Stimulated activated CD4-positive, alpha-beta T cell treated with anti-CD3 and anti-CD28 coated beads, Interleukin-12 subunit alpha, Interleukin-12 subunit beta, amount 100 ng/mL, for 24 hours (primary cell): ENCODE results near the gene KRTAP12-3.
"Not testable (repeated sequence)": the region's sequence is repeated elsewhere in the genome, so short reads cannot be mapped to it uniquely, and the experiment has no call there.

Experiments used
- DNase-seq, 2 experiments: peaks; one replicate each; pipeline ENCODE4 v3.0.0-alpha.2; 2020; ENCODE audit warnings: low read depth in 2 of 2

Gene KRTAP12-3

DNA sequence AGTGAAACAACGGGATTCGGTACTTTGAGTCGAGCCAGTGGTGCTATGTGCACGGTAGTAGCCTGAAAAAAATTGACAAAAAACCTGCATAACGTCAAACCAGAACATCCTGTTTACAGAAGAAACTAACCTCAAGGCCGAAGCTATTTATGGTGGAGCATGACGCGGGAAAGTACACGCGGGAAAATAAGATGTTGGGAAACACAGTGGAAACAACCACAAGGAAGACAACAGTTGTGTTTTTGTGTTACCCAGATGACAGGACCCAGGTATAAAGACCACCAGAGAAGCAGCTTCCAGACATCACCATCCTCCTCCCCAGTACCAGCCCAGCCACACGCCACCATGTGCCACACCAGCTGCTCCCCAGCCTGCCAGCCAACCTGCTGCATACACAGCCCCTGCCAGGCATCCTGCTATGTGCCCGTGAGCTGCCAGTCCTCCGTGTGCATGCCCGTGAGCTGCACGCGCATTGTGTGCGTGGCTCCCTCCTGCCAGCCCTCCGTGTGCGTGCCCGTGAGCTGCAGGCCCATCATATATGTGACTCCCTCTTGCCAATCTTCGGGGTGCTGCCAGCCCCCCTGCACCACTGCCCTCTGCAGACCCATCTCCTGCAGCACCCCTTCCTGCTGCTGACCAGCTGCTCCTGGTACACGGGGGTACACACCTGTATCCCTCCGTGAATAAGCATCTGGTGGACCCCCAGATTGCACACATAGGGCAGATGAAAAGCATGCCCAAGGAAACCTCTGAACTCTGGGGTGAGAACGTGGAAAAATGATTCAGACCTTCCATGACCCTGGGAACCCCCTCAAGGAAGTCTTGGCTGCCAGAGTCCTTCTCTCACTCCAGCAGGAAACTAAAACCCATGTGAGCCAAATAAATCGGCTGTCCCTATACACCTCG is at the start of gene KRTAP12-3:
Gene KRTAP12-3, plus strand, starts transcription at position 298 of the 906 bp plus-strand sequence. Its CDS starts 48 bp downstream, at position 346.
- no peak for DNase-seq

DNA sequence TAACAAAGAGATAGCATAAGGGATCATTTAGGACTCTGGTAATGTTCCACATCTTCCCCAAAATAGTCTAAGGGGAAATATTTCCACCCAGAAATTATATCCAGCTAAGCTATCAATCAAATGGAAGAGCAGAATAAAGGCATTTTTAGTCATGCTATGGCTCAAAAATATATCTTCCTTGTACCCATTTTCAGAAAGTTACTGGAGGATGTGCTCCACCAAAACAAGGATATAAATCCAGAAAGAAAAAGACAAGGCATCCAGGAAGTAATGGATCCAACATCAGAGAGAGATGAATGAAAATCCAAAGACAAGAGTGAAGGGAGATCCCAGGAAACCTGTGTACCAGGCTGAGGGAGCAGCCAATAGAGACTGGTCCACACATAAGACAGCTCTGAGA is 48.5 kb upstream of the KRTAP12-3 start:
- no peak for DNase-seq

- DNase-seq = not testable (repeated sequence)
Observed at GRCh38 chr21:44610157-44610843, 47.4 kb upstream of the KRTAP12-3 start.

DNA sequence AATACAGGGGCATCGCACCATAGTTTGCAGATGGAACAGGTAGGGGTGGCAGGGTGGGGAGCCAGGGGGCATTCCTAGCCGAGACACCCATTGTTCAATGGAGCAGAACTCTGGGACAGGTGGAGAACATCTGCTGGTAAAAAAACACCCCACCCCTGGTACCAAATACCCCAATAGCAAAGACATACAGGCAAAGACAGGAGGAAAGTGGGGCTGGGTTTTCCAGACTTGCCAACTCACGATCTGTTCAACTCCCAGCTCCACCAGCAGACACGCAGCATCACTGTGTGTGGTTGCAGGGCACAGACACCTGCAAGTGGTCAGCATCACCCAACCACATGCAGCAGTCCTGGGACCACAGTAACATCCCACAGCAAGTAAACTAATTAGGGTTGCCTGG is 46.2 kb upstream of the KRTAP12-3 start:
- DNase-seq = no peak

GRCh38 chr21:44612029-44612486 is 45.7 kb upstream of the KRTAP12-3 start, which contains the start of gene KRTAP10-8:
TSS of gene KRTAP10-8 (plus strand) at chr21:44612079. CDS start at chr21:44612101, 22 bp downstream.
- DNase-seq = no peak

DNA sequence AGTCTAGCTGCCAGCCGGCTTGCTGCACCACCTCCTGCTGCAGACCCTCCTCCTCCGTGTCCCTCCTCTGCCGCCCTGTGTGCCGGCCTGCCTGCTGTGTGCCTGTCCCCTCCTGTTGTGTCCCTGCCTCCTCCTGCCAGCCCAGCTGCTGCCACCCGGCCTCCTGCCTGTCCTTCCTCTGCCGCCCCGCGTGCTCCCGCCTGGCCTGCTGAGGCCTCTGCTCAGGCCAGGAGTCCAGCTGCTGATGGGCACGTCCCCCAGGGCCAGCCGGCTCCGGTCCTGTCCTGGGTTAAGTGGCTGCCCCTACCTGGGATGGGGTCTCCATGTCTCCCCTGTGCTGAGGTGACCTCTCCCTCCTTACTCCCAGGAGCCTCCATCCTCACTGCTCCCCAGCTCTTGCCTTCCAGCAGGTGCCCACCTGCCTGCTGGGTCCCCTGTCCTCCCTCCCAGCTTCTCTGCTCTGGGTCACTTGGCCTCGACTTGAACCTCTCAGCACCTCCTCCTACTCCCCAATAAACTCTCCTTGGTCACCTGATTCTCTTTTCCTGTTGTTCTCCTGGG is 45.0 kb upstream of the KRTAP12-3 start:
- no peak for DNase-seq

DNA sequence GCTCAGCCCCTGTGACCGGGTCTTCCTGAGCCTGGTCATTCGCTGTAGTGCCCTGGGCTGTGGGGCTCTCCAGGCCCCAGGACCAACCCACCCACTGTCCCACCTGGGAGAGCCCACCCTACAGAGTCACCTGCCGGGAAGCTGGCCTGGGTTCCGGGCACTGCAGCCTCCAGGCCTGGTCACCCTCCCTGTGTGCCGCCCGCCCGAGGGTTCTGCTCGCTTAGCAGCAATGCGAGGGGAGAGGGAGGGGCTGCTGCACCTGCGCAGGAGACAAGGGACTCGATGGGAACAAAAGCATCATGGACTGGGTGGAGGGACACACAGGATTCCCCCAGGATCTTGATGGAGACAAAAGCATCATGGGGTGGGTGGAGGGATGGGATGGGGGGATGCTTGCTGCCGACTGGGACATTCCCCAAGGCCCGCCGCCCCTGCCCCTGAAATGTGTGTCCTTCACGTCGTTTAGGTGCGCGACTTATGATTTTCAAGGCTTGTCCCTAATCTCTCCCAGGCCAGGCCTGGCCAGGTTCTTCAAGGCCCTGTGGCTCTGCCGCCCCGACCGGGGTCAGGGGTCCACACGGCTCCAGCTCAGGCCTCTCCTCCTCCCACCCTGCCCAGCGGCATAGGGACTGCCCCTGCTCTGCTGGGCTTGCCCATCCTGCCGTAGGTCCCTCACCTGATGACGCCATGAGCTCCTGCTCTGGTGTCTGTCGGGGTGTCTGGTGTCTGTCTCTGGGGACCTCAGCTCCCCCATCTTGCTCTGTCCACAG is 44.2 kb upstream of the KRTAP12-3 start:
- DNase-seq = no peak

- DNase-seq = no peak
Observed at GRCh38 chr21:44614161-44614631, 43.5 kb upstream of the KRTAP12-3 start.

DNA sequence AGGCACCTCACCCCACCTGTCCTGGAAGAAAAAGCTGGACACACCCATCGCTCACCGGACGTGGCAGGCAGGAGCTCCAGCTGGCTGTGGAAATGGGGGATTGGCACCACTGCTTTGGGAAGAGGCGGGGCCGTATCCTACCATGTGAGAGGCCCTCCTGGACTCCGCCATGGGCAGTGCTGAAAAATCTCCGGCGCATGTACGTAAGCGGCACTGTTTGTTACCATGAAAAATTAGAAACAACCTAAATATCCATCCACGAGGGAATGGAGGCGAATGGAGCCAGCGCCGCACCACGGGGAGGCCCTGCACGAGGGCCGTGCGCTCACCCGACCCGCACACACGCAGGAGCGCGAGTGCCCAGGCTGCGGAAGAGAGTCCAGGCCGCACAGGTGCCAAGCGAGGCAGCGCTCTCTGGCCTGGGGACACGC is 42.8 kb upstream of the KRTAP12-3 start:
- no peak for DNase-seq

DNA sequence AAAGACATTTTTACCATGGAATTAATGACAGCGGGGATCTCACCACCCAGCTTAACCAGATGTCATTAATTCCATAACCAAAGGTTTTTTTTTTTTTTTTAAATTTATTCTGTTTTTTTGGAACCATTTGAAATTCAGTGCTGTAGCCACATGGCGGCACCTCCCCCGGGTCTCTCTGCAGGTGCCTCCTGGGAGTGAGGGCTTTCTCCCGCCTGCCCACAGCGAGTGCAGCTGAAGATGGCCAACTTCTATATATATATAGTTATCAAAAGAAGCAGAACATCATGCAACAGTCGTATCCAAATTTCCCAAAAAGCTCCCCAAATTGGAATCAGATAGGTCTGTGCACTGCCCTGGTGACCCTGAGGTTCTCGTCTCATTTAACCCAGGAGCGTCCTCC is 42.3 kb upstream of the KRTAP12-3 start:
- DNase-seq = no peak

DNA sequence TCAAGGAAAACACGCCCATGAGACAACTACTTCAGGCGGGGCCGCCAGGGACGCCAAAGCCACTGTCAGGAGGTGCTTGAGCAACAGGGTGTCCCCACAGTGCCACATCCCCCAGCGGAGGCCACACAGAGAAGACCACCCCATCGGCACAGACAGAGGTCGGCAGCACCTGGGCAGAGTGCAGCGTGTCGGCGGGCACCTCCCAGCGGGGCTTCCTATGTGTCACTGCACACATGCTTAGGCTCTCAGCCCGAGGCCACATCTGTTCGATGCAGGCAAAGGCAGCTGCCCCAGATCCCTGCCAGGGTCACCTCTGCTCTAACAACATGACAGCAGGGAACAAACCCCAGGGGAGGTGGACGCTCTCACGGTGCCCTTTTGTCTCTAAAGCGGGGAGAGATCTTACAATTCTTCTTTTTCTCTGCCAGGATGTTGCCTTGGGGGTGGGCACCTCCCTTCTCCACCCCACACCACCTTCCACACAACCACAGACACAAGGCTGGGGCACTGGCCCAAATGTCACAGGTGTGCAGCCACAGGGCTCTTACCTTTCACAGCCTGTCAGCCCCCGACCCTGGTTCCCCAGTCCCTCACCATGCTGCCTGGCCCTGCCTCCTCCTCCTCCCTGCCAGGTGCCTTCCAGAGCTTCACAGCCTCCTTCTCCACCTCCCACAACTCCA is 41.7 kb upstream of the KRTAP12-3 start:
- DNase-seq = no peak

DNA sequence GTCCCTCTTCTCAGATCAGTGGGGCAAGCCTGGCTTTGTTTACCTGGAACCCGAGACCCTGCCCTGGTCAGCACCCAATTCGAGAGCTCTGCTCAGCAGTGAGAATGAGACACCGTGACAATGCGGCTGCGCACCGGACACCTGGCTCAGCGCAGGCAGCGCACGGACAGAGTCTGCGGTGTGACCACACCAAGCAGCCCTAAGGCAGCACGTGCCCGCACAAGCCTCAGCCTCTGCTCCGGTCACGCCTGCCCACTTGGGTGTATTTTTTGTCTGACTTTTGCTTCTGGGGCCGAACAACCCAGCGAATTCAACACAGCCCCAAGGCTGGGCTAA is 41.2 kb upstream of the KRTAP12-3 start:
- DNase-seq = no peak

- no peak for DNase-seq
Observed at GRCh38 chr21:44617071-44617501, 40.6 kb upstream of the KRTAP12-3 start.

- DNase-seq = no peak
Observed at GRCh38 chr21:44618504-44618903, 39.2 kb upstream of the KRTAP12-3 start.

DNA sequence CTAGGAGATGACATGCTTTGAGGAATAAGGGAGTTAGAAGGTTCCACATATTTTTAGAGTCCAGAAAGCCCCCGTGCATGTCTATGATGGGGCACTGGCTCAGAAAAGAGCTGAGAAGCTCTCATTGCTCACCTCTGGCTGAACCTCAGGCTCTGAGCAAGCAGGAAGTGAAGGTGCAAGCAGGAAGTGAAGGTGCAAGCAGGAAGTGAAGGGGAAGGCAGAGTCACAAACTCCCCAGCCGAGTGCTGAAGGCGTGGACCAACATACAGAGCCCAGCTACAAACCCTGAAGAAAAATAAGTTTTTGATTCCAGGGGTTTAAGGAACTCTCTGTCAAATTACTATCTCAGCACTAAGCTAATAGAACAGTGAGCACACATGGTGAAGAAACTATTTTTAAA is 38.8 kb upstream of the KRTAP12-3 start:
- DNase-seq = peak; percentile 12 to 28

GRCh38 chr21:44619886-44620285 is 37.8 kb upstream of the KRTAP12-3 start:
- DNase-seq = no peak

DNA sequence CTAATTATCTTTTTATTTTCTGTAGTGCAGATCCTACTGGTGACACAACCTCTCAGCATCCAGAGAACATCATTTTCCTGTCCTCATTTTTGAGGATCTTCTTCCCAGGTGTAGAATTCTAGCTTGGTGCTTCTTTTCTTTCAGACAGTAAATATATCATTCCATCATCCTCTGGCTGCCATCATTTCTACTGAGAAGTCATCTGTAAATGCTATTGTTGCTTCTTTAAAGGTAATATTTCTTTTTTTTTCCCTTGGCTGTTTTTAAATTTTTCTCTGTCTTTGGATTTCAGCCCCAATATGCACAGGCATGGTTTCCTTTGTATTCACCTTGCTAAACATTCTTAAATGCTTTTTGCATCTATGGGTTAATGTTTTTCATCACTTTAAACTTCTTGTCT is 34.2 kb upstream of the KRTAP12-3 start:
- no peak for DNase-seq

DNA sequence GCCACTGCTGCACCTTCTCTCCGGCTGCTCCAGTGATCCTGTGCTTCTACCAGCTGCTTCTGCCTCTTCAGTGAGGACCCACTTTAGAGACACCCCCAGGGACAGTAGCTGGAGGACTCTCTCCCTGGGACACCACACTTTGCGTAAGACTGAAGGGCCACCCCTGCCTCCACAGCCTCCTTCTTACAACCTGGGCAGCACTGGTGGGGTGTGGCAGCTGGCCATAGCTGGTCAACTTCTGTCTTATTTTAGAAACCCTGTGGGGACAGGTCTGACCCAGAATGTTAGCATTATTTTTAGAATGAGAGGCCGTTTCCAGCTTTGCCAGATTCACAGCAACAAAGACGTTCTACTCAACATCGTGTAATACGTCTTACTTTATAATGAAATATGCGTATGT is 32.0 kb upstream of the KRTAP12-3 start:
- no peak for DNase-seq

DNA sequence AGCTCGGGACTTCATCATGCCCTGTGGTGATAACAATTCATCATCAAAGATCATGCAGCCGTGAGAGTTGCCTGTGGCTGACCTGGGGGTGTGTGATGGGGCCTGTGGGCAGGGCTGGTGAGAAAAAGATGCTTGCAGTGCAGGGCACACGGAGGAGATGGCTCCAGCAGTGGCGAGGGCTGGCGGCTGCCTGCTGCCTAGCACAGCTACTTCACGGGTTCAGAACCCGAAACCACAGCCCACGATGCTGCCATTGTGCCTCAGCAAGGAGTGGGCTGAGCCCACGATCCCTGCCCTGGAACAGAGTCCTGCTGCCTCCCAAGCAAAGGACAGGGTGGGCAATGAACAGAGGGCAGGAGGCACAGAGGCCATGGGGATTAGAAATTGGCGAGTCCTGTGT is 31.5 kb upstream of the KRTAP12-3 start:
- DNase-seq = no peak

GRCh38 chr21:44626673-44627143 is 31.0 kb upstream of the KRTAP12-3 start, which contains the start of gene KRTAP10-9:
TSS of gene KRTAP10-9 (plus strand) at chr21:44627093. CDS start at chr21:44627172, 79 bp downstream.
- no peak for DNase-seq
